GM12872 (cell line): ENCODE measurements around the gene PTPRG.

ENCODE experiments used
- TF ChIP-seq, protein P1 (sequence below): IDR thresholded peaks from 3 replicates; pipeline ENCODE4 v1.5.1; 2011; ENCODE audit warnings: low read depth, mild to moderate bottlenecking, low read length, moderate library complexity; ENCODE audit not compliant: insufficient read depth

PTPRG gene

GRCh38 chr3:61804782-61805181 lies 243.4 kb downstream of the PTPRG start:
- TF ChIP-seq, protein P1, sequence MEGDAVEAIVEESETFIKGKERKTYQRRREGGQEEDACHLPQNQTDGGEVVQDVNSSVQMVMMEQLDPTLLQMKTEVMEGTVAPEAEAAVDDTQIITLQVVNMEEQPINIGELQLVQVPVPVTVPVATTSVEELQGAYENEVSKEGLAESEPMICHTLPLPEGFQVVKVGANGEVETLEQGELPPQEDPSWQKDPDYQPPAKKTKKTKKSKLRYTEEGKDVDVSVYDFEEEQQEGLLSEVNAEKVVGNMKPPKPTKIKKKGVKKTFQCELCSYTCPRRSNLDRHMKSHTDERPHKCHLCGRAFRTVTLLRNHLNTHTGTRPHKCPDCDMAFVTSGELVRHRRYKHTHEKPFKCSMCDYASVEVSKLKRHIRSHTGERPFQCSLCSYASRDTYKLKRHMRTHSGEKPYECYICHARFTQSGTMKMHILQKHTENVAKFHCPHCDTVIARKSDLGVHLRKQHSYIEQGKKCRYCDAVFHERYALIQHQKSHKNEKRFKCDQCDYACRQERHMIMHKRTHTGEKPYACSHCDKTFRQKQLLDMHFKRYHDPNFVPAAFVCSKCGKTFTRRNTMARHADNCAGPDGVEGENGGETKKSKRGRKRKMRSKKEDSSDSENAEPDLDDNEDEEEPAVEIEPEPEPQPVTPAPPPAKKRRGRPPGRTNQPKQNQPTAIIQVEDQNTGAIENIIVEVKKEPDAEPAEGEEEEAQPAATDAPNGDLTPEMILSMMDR = no peak

DNA sequence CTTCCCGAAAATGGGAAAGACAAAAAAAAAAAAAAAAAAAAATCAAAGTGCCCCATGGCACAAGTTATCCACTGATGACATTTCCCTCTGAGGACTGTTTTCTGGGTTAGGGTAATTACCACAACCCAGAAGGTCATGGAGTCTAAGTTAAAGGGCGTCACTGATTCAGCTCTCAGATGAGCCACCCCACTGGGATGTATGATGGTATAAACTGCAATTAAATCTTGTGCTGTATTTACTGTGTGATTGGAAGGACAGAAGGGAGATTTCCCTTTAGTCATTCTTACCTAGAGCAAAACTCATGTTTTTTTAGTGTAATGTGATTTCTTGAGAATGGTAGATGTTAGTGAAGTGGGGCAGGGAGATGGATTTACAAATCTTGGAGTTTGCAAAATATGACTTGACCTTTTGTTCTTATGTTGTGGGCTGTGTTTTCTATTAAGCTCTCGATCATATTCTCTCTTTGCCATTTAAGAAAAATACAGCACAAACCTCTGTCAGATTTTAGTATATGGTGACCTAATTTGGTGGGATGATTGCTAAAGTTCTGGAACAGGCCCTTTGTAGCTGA lies 244.2 kb downstream of the PTPRG start:
- TF ChIP-seq, protein P1 = no peak

DNA sequence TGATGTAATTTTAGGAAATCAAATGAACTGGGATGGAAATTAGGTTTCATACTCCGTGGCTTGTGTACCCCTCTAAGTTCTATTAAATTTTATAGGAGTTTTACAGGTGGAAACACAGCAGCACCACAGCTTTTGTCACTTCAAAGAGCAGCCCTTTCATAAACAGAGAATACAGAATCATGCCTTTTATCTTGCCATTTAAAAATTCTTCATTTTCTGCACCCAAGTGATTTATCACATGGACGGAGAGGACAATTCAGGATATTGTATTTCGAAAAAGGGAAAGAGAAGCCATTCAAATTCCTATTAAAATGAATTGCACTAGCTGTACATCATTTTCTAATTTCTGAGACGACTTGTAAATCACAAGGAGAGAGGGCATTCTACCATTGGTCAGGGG lies 245.4 kb downstream of the PTPRG start:
- TF ChIP-seq, protein P1 = no peak

GRCh38 chr3:61807865-61808276 lies 246.5 kb downstream of the PTPRG start:
- TF ChIP-seq, protein P1 = no peak

DNA sequence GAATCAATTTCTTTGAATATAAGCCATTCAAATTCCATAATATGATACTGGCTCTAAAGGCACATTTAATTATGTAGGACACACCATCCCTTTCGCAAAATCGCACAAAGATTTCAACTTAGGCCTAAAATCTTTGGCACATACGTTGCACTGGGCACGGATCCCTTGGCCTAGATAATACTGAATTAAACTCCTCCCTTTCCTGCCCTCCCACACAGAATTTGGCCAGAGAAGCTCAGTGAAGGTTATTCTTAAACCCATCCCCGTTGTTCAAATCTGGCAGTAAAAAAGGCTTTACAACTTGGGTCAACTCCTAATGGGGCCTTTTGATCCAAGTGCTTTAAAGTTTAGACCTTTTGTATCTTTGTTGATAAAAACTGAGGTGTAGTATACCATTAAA lies 247.2 kb downstream of the PTPRG start:
- TF ChIP-seq, protein P1 = no peak

DNA sequence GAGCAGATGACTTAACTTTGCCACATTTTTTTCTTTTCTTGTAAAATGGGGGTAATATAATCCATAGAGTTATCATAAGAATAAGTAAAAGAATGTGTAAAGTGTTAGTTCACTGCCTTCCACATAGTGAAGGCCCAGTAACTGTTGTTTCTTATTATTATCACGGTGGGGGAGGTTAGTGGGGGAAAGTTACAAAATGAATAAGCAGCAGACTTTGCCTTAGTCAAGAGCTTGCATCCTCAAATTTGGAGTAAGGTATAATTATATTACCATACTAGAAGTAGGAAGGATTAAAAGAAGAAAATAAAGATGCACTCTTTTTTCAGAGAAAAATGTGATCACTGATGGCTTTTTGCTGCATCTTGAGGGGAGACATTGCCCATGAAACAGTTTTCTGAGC lies 247.6 kb downstream of the PTPRG start:
- TF ChIP-seq, protein P1 = no peak

DNA sequence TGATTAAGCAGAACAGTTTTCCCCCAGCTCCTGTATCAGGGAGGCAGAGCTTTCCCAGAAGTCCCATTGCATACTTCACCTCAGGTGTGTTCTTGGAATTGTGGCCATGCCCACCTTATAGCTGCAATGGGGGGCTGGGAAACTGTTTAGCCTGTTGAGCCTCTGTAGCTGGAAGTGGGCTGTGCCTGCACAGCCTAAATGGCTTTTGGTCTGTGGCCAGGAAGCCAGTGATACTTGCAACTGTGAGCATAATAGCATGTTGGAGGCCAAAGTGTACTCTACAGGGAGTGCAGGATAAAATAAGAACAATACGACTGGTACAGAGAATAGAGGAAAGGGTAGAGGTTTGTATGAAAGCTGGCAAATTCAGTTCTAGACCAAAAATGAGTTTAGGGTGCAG lies 248.5 kb downstream of the PTPRG start:
- TF ChIP-seq, protein P1 = no peak
